RKO (cell line): ENCODE results near the gene MAMDC4.
"Not testable (repeated sequence)": the region's sequence is repeated elsewhere in the genome, so short reads cannot be mapped to it uniquely, and the experiment has no call there.

Experiments
- DNase-seq: peaks from one replicate; pipeline ENCODE4 v3.0.0-alpha.2; 2016; ENCODE audit warnings: low spot score

MAMDC4 gene

GRCh38 chr9:136839229-136840139, 12.7 kb upstream of the MAMDC4 start:
- DNase-seq = no peak

- no peak for DNase-seq
Observed at GRCh38 chr9:136840140-136840876, 11.8 kb upstream of the MAMDC4 start.

GRCh38 chr9:136840877-136841645, 11.1 kb upstream of the MAMDC4 start:
- DNase-seq = no peak

- DNase-seq = not testable (repeated sequence)
Observed at GRCh38 chr9:136841646-136842379, 10.3 kb upstream of the MAMDC4 start.

GRCh38 chr9:136842380-136842948, 9.7 kb upstream of the MAMDC4 start, which contains the start of gene AJM1:
AJM1 (plus strand) TSS chr9:136842478; CDS start chr9:136844415, 1,937 bp downstream.
- peak; percentile 91 for DNase-seq

GRCh38 chr9:136843159-136843800, 8.9 kb upstream of the MAMDC4 start:
- not testable (repeated sequence) for DNase-seq

GRCh38 chr9:136843801-136844740, 8.1 kb upstream of the MAMDC4 start:
- not testable (repeated sequence) for DNase-seq

- no peak for DNase-seq
Observed at GRCh38 chr9:136844761-136845464, 7.2 kb upstream of the MAMDC4 start.

- DNase-seq = no peak
Observed at GRCh38 chr9:136845465-136846260, 6.5 kb upstream of the MAMDC4 start.

GRCh38 chr9:136846376-136847087, 5.6 kb upstream of the MAMDC4 start:
- DNase-seq = no peak

GRCh38 chr9:136847088-136847825, 4.9 kb upstream of the MAMDC4 start:
- DNase-seq = no peak

GRCh38 chr9:136847826-136848392, 4.2 kb upstream of the MAMDC4 start:
- DNase-seq = peak; percentile 97

GRCh38 chr9:136848393-136849037, 3.6 kb upstream of the MAMDC4 start:
- peak; percentile 71 for DNase-seq

GRCh38 chr9:136849038-136849959, 2.8 kb upstream of the MAMDC4 start, which contains the start of gene PHPT1:
PHPT1 (plus strand) TSS chr9:136849409; CDS start chr9:136849431, 22 bp downstream.
- DNase-seq = peak; percentile 100
